ENCODE measurements around the gene UMOD.

Gene UMOD

DNA sequence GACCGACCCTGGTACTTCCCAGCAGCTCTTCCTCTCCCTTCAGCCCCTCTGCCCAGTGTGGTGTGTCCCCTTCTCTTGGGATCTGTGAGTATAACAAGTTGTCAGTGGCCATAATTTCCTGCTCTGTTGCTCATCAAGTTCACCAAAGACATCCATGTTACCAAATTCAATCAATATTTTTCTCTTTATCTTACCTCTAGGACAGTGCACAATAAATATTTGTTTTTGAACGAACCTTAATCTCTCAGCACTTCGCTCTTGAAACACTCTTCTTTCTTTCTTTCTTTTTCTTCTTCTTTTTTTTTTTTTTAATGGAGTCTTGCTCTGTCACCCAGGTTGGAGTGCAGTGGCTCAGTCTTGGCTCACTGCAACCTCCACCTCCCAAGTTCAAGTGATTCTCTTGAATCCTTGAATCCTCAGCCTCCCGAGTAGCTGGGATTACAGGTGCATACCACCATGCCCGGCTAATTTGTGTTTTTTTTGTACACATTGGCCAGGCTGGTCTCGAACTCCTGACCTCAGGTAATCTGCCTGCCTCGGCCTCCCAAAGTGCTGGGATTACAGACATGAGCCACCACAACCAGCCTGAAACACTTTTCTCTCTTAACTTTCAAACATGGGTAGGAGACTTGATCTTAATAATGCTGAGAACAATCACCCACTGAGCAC is 2.7 kb upstream of the UMOD start:
- no peaks in the 10 kb centered on the region for H3K27me3 ChIP-seq (ENCODE audit: control insufficient read depth, low read length)
- no peaks in the 10 kb centered on the region for H3K4me1 ChIP-seq (ENCODE audit: control insufficient read depth, low read length)
- no peak for TF ChIP-seq CTCF (IDR thresholded peaks at IDR 0.05; ENCODE audit: low read depth, low read length, poor library complexity, severe bottlenecking)
- no peak for TF ChIP-seq EZH2phosphoT487 (IDR thresholded peaks at IDR 0.05; ENCODE audit: borderline replicate concordance, low read length)
- H3F3A ChIP-seq (ENCODE audit: control insufficient read depth, insufficient read depth), result no peaks in the 10 kb centered on the region
- H3K9me3 ChIP-seq (ENCODE audit: control insufficient read depth, insufficient read depth, low read length), result no peaks in the 10 kb centered on the region
- no peaks in the 10 kb centered on the region for H3K9me2 ChIP-seq (replicated peaks; ENCODE audit: control insufficient read depth, low read length)
- H3K79me2 ChIP-seq (ENCODE audit: control insufficient read depth, low read length), result no peaks in the 10 kb centered on the region
- H3K36me3 ChIP-seq (ENCODE audit: control insufficient read depth, low read length), result no peaks in the 10 kb centered on the region
- H3K4me3 ChIP-seq (ENCODE audit: low read length), result no peak overlapping the region
- no peak overlapping the region for H3K4me2 ChIP-seq (ENCODE audit: low read length)
- no peaks in the 10 kb centered on the region for H4K20me1 ChIP-seq (ENCODE audit: control insufficient read depth, insufficient read depth, low read depth, low read length)
- no peak overlapping the region for H3K27ac ChIP-seq (ENCODE audit: low read depth, low read length)

DNA sequence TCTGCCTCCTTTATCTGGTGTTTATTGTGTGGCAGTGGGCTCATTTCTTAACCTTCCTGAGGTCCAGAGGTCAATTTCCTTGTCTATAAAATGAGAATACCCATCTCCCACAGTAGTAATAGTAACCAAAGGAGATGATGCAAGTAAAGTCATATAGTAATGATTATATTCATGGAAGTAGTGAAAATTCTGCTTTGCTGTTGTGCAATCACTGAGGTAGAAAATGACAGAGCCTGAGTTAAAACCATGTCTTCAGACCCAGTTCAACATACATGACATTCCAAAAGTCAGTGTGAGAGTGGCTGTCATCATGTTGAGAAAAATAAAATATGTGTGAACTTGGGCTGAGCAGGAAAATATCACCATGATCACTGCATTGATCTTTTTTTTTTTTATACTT is 864 bp upstream of the UMOD start:
- Histone ChIP-seq H3K4me2 (ENCODE audit: low read length) (no peak overlapping the region), H3K4me3 (ENCODE audit: low read length) (no peak overlapping the region), H3K36me3 (ENCODE audit: control insufficient read depth, low read length) (no peaks in the 10 kb centered on the region), H3K4me1 (ENCODE audit: control insufficient read depth, low read length) (no peaks in the 10 kb centered on the region), H3K79me2 (ENCODE audit: control insufficient read depth, low read length) (no peaks in the 10 kb centered on the region), H3K9me3 (ENCODE audit: control insufficient read depth, insufficient read depth, low read length) (no peaks in the 10 kb centered on the region), H3K27me3 (ENCODE audit: control insufficient read depth, low read length) (no peaks in the 10 kb centered on the region), H3F3A (ENCODE audit: control insufficient read depth, insufficient read depth) (no peaks in the 10 kb centered on the region), H3K27ac (ENCODE audit: low read depth, low read length) (no peak overlapping the region), H4K20me1 (ENCODE audit: control insufficient read depth, insufficient read depth, low read depth, low read length) (no peaks in the 10 kb centered on the region), H3K9me2 (replicated peaks; ENCODE audit: control insufficient read depth, low read length) (no peaks in the 10 kb centered on the region)
- TF ChIP-seq CTCF (IDR thresholded peaks at IDR 0.05; ENCODE audit: low read depth, low read length, poor library complexity, severe bottlenecking) (no peak), EZH2phosphoT487 (IDR thresholded peaks at IDR 0.05; ENCODE audit: borderline replicate concordance, low read length) (no peak)

GRCh38 chr16:20349615-20350014 is 2.9 kb downstream of the UMOD start:
- no peak overlapping the region for H3K4me3 ChIP-seq (ENCODE audit: low read length)
- no peaks in the 10 kb centered on the region for H3K79me2 ChIP-seq (ENCODE audit: control insufficient read depth, low read length)
- no peaks in the 10 kb centered on the region for H3F3A ChIP-seq (ENCODE audit: control insufficient read depth, insufficient read depth)
- no peaks in the 10 kb centered on the region for H4K20me1 ChIP-seq (ENCODE audit: control insufficient read depth, insufficient read depth, low read depth, low read length)
- no peaks in the 10 kb centered on the region for H3K9me3 ChIP-seq (ENCODE audit: control insufficient read depth, insufficient read depth, low read length)
- H3K27ac ChIP-seq (ENCODE audit: low read depth, low read length), result no peak overlapping the region
- TF ChIP-seq EZH2phosphoT487 (IDR thresholded peaks at IDR 0.05; ENCODE audit: borderline replicate concordance, low read length) (no peak), CTCF (IDR thresholded peaks at IDR 0.05; ENCODE audit: low read depth, low read length, poor library complexity, severe bottlenecking) (peak; percentile 20)
- no peak overlapping the region for H3K4me2 ChIP-seq (ENCODE audit: low read length)
- no peaks in the 10 kb centered on the region for H3K9me2 ChIP-seq (replicated peaks; ENCODE audit: control insufficient read depth, low read length)
- no peaks in the 10 kb centered on the region for H3K4me1 ChIP-seq (ENCODE audit: control insufficient read depth, low read length)
- H3K36me3 ChIP-seq (ENCODE audit: control insufficient read depth, low read length), result no peaks in the 10 kb centered on the region
- H3K27me3 ChIP-seq (ENCODE audit: control insufficient read depth, low read length), result no peaks in the 10 kb centered on the region

All from DOHH2 (cell line).